Mucosa of descending colon (tissue), 3 donors: ENCODE results near the gene INPP4A. TPM values are rescaled to one million over a fixed set of nuclear protein-coding genes. Genes with fewer than 3 reads are reported as not detected.

ENCODE experiments used
- ATAC-seq: fragments of 200-7000 bp; cut with Tn5 transposase; one replicate; pipeline ENCODE4 v1.9.1; 2020; ENCODE audit warnings: mild to moderate bottlenecking, moderate library complexity
- DNase-seq, 3 donors: peaks; one replicate each; pipeline ENCODE4 v3.0.0-alpha.2; 2020
- H3K36me3 ChIP-seq: fragments of 200-600 bp; one replicate; pipeline ENCODE4 v1.8.0; 2021; ENCODE audit warnings: low read depth, mild to moderate bottlenecking
- H3K4me1 ChIP-seq: fragments of 200-600 bp; one replicate; pipeline ENCODE4 v1.8.0; 2021; ENCODE audit warnings: low read depth, mild to moderate bottlenecking
- H3K4me3 ChIP-seq: fragments of 200-600 bp; one replicate; pipeline ENCODE4 v1.8.0; 2021; ENCODE audit warnings: mild to moderate bottlenecking
- H3K9me3 ChIP-seq: fragments of 200-600 bp; one replicate; pipeline ENCODE4 v1.8.0; 2021; ENCODE audit warnings: mild to moderate bottlenecking
- intact Hi-C, 2 donors: fragments of 100-400 bp; cut with DNase I in 1 of 2; cut with micrococcal nuclease in 1 of 2; formaldehyde crosslinking; loops; one replicate each; pipeline versions ENCODE4 v1.11.0 to v1.11.1; 2022; cut with DNase I, micrococcal nuclease
- total RNA-seq, 3 donors: library from RNA; stranded (reverse); fragmentation: NEBNext Ultra II Directional in 2 of 3; extraction: Animal tissue kit (Norgen Biotek cat#: 25700) in 2 of 3; gene quantifications; one replicate each; pipeline versions ENCODE4 v1.2.1 to v1.2.4, GENCODE V29; 2021 to 2023
- TF ChIP-seq, protein P1 (sequence below): fragments of 200-600 bp; IDR thresholded peaks from one replicate; pipeline ENCODE4 v1.8.0; 2022; ENCODE audit warnings: antibody characterized with exemption, mild to moderate bottlenecking
- donor health status: DM: no; HTN: no; CAD: no; lungs with moderate emphysema.
- donor health status: DM: no; HTN: no; CAD: no.
- donor health status: DM: no; HTN: yes; CAD: no.

Gene INPP4A
- total RNA-seq, 3 donors from 2014 or later = 18.2 to 39.8 (median 19.1) TPM

DNA sequence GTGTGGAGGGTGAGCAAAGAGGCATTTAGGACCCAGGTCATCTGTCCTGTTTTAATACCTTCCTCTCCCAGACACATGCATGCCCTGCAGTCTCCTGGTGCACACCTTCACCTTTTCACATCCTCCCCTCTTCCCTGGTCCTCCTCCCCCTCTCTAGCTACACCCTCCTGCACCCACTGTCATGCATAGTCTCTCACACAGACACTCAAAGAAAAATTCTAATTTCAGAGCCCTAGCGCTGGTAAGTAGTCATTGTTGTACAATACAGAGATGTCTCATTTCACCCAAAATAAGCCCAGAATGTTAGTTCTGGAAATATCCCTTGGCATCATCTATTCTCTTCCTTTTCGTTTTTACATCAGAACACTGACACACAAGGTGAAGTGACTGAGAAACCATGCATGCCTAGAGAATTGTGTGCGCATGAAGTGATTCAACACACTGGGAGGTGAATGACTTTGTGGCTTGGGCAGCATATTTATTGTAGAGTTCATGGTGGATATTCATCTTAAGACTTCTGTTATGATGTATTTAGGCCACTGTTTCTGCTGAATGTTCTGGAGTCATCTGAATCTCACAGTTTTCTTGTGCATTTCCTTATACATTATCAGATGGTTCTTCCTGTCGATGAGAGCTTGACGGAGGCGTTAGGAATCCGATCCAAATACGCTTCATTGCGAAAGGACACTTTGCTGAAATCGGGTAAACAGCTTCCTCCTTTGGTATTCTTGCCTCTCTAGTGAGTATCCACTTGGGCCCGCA, 93.8 kb downstream of the INPP4A start:
- intact Hi-C loops = no loop called here
- Histone ChIP-seq H3K36me3 (no peaks in the 10 kb centered on the region), H3K9me3 (no peaks in the 10 kb centered on the region), H3K4me3 (no peak overlapping the region), H3K4me1 (no peaks in the 10 kb centered on the region)
- TF ChIP-seq, protein P1, sequence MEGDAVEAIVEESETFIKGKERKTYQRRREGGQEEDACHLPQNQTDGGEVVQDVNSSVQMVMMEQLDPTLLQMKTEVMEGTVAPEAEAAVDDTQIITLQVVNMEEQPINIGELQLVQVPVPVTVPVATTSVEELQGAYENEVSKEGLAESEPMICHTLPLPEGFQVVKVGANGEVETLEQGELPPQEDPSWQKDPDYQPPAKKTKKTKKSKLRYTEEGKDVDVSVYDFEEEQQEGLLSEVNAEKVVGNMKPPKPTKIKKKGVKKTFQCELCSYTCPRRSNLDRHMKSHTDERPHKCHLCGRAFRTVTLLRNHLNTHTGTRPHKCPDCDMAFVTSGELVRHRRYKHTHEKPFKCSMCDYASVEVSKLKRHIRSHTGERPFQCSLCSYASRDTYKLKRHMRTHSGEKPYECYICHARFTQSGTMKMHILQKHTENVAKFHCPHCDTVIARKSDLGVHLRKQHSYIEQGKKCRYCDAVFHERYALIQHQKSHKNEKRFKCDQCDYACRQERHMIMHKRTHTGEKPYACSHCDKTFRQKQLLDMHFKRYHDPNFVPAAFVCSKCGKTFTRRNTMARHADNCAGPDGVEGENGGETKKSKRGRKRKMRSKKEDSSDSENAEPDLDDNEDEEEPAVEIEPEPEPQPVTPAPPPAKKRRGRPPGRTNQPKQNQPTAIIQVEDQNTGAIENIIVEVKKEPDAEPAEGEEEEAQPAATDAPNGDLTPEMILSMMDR = no peak
- DNase-seq = no peak
- no peak for ATAC-seq

DNA sequence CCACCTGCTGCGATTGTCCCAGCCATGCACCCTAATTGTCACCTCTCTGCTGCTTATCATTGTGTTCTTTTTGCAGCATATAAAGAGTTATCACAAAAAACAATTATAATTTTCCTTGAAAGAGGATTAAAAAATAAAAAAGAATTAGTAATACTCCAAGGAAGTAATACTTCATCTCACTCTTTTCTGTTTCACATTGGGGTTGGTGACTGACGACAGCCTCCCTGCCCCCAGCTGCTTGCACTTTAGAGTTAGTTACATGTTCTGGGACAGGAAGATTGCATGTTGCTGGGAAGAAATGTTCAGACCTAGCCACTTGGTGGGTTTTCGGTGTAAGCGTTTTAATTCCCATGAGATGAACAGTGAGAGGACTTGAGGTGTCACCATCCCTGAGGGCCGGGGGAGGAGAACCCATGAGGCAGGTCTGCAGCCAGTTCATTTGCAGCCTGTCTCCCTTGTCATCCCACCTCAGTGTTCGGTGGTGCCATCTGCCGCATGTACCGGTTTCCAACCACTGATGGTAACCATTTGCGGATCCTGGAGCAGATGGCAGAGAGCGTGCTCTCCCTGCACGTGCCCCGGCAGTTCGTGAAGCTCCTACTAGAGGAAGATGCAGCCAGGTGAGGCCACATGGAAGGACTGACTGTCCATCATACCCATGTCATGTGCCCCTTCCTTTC, 94.5 kb downstream of the INPP4A start:
- H3K4me3 ChIP-seq = no peak overlapping the region
- intact Hi-C loops = no loop called here
- TF ChIP-seq, protein P1 = no peak
- H3K36me3 ChIP-seq = no peaks in the 10 kb centered on the region
- H3K9me3 ChIP-seq = no peaks in the 10 kb centered on the region
- ATAC-seq = no peak
- H3K4me1 ChIP-seq = no peaks in the 10 kb centered on the region
- DNase-seq = no peak

DNA sequence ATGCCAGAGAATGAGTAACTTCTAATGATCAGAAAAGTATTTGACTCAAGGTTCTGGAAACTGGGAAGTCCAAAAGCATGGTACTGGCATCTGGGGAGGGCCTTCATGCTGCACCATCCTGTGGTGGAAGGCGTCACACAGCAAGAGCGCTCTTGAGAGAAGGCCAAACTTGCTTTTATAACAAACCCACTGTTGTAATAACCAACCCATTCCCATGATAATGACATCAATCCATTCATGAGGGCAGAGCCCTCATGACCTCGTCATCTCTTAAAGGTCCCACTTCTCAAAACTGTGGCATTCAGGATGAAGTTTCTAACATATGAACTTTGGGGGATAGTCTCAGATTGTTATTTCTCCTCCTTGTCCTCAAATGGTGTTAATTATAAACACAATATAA, 95.9 kb downstream of the INPP4A start:
- TF ChIP-seq, protein P1 = no peak
- Histone ChIP-seq H3K36me3 (no peaks in the 10 kb centered on the region), H3K4me3 (no peak overlapping the region), H3K4me1 (no peaks in the 10 kb centered on the region), H3K9me3 (no peaks in the 10 kb centered on the region)
- no peak for DNase-seq
- ATAC-seq = no peak
- intact Hi-C loops = no loop called here

DNA sequence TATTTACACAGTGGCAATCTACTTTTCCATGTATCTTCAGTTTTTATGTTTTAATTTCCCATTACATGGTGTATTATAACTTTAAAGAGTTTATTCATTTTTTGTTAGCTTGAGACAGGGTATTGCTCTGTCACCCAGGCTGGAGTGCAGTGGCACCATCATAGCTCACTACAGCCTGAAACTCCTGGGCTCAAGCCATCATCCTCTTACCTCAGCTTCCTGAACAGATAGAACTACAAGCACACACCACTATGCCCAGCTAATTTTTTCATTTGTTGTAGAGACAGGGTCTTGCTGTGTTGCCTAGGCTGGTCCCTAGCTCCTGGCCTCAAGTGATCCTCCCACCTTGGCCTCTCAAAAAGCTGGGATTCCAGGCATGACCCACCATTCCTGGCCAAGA, 96.8 kb downstream of the INPP4A start:
- DNase-seq (no peak), ATAC-seq (no peak)
- Histone ChIP-seq H3K4me1 (no peaks in the 10 kb centered on the region), H3K9me3 (no peaks in the 10 kb centered on the region), H3K4me3 (no peak overlapping the region), H3K36me3 (no peaks in the 10 kb centered on the region)
- TF ChIP-seq, protein P1 = no peak
- intact Hi-C loops = no loop called here

DNA sequence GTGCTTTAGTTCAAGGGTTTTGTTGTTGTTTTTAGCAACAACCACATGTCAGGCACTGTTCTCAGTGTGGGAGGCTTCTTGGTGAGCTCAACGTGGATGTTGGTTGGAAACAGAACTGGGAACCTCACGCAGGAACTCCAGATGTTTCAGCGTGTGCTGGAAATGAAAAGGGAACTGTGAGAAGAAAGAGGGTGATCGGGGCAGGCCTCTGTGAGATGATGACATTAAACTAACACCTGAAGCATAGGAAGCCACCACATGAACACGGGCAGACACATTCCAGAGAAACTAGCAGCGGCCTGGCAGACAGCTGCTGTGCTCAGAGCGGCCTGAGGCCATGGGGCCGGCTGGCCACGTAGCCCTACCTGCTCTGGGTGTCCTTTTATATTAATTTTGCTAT, 97.2 kb downstream of the INPP4A start:
- no peak overlapping the region for H3K4me3 ChIP-seq
- H3K4me1 ChIP-seq = no peaks in the 10 kb centered on the region
- ATAC-seq (no peak), DNase-seq (no peak)
- no peaks in the 10 kb centered on the region for H3K36me3 ChIP-seq
- H3K9me3 ChIP-seq = no peaks in the 10 kb centered on the region
- TF ChIP-seq, protein P1 = no peak
- intact Hi-C loops = no loop called here
